ENCODE data around the gene KYAT1.
A peak's percentile ranks its signal among the peaks of the same experiment; 100 is the strongest.
"Not testable (repeated sequence)": the region's sequence is repeated elsewhere in the genome, so short reads cannot be mapped to it uniquely, and the experiment has no call there.

KYAT1 gene

GRCh38 chr9:128809831-128810230 is 71.9 kb downstream of the KYAT1 start:
- DNase-seq = no peak

GRCh38 chr9:128809036-128809599 is 72.6 kb downstream of the KYAT1 start:
- no peak for DNase-seq

GRCh38 chr9:128808543-128808942 is 73.2 kb downstream of the KYAT1 start:
- DNase-seq = no peak

GRCh38 chr9:128807827-128808226 is 73.9 kb downstream of the KYAT1 start:
- DNase-seq = no peak

- DNase-seq = no peak
Observed at GRCh38 chr9:128805661-128806060, 76.1 kb downstream of the KYAT1 start.

- DNase-seq = no peak
Observed at GRCh38 chr9:128802482-128802881, 79.3 kb downstream of the KYAT1 start.

GRCh38 chr9:128800061-128800460 is 81.7 kb downstream of the KYAT1 start:
- DNase-seq = no peak

GRCh38 chr9:128798896-128799295 is 82.9 kb downstream of the KYAT1 start:
- DNase-seq = no peak

GRCh38 chr9:128794961-128795360 is 86.8 kb downstream of the KYAT1 start:
- DNase-seq = not testable (repeated sequence)

- no peak for DNase-seq
Observed at GRCh38 chr9:128792978-128793686, 88.6 kb downstream of the KYAT1 start.

GRCh38 chr9:128792134-128792533 is 89.6 kb downstream of the KYAT1 start:
- no peak for DNase-seq

GRCh38 chr9:128790536-128790935 is 91.2 kb downstream of the KYAT1 start:
- no peak for DNase-seq

- DNase-seq = no peak
Observed at GRCh38 chr9:128788445-128788844, 93.3 kb downstream of the KYAT1 start.

- peak in 1 of 2 experiments; percentile 31 for DNase-seq
Observed at GRCh38 chr9:128787659-128788058, 94.1 kb downstream of the KYAT1 start.

GRCh38 chr9:128786681-128787601 is 94.8 kb downstream of the KYAT1 start, which contains the start of gene TBC1D13:
TBC1D13 (plus strand) TSS chr9:128787253; CDS start chr9:128787354, 101 bp downstream.
- peak; percentile 92 to 94 for DNase-seq

- no peak for DNase-seq
Observed at GRCh38 chr9:128785427-128785826, 96.3 kb downstream of the KYAT1 start.
